WTC11 (cell line): ENCODE data around the gene COL26A1. TPM values are rescaled to one million over a fixed set of nuclear protein-coding genes. Genes with fewer than 3 reads are reported as not detected.
A peak's percentile ranks its signal among the peaks of the same experiment; 100 is the strongest.

Experiments
- ATAC-seq: fragments of 200-7000 bp; cut with Tn5 transposase; 2 replicates; pipeline ENCODE4 v1.10.0; 2021; ENCODE audit warnings: mild to moderate bottlenecking, moderate library complexity
- CTCF ChIA-PET: fragments of 300-600 bp; sonication (Branson Sonifier 250); formaldehyde crosslinking; loops from one replicate; lab custom pipeline; 2021; ENCODE audit warnings: antibody characterized with exemption; lab: Charles Lee
- POLR2A ChIA-PET: fragments of 350-600 bp; sonication (Branson Sonifier 250); formaldehyde crosslinking; loops from one replicate; lab custom pipeline; 2021; ENCODE audit warnings: antibody characterized with exemption; lab: Charles Lee
- DNase-seq: peaks from one replicate; pipeline ENCODE4 v3.0.0; 2021; ENCODE audit warnings: low spot score
- H3K27ac Mint-ChIP-seq: 2 replicates; pipeline ENCODE4 v1.8.0; 2021; ENCODE audit warnings: mixed read lengths
- H3K27me3 Mint-ChIP-seq: 2 replicates; pipeline ENCODE4 v1.8.0; 2021; ENCODE audit warnings: low read depth, mild to moderate bottlenecking, moderate library complexity, mixed read lengths
- H3K36me3 Mint-ChIP-seq: 2 replicates; pipeline ENCODE4 v1.8.0; 2021; ENCODE audit warnings: mixed read lengths
- H3K4me1 Mint-ChIP-seq: 2 replicates; pipeline ENCODE4 v1.8.0; 2022; ENCODE audit warnings: mixed read lengths
- H3K4me3 Mint-ChIP-seq: 2 replicates; pipeline ENCODE4 v1.8.0; 2021; ENCODE audit warnings: mild to moderate bottlenecking, moderate library complexity, mixed read lengths
- H3K9me3 Mint-ChIP-seq: 2 replicates; pipeline ENCODE4 v1.8.0; 2021; ENCODE audit warnings: mixed read lengths
- CREM ChIP-seq: sonication (generic); formaldehyde crosslinking; IDR thresholded peaks from 2 replicates; pipeline ENCODE4 v1.8.1; 2022; ENCODE audit warnings: mild to moderate bottlenecking, missing genetic modification reagents, moderate library complexity
- ESRRA ChIP-seq: sonication (generic); formaldehyde crosslinking; IDR thresholded peaks from 2 replicates; pipeline ENCODE4 v1.8.1; 2022; ENCODE audit warnings: mild to moderate bottlenecking, missing genetic modification reagents, borderline replicate concordance
- GABPB1 ChIP-seq: sonication (generic); formaldehyde crosslinking; IDR thresholded peaks from 2 replicates; pipeline ENCODE4 v1.8.1; 2023; ENCODE audit warnings: mild to moderate bottlenecking, missing genetic modification reagents
- GRHL2 ChIP-seq: fragments of 250-450 bp; sonication (Bioruptor Pico); IDR thresholded peaks from 2 replicates; pipeline ENCODE4 v1.8.0; 2022; ENCODE audit warnings: mild to moderate bottlenecking, moderate library complexity; ENCODE audit not compliant: insufficient replicate concordance, severe bottlenecking
- HMGA2 ChIP-seq: fragments of 250-450 bp; sonication (Bioruptor Pico); IDR thresholded peaks from 2 replicates; pipeline ENCODE4 v1.4.0; 2021; ENCODE audit warnings: mild to moderate bottlenecking, moderate library complexity
- IRF2 ChIP-seq: sonication (generic); formaldehyde crosslinking; IDR thresholded peaks from 2 replicates; pipeline ENCODE4 v1.8.0; 2022; ENCODE audit warnings: low read depth, missing genetic modification reagents, borderline replicate concordance
- MAX ChIP-seq: sonication (generic); formaldehyde crosslinking; IDR thresholded peaks from 2 replicates; pipeline ENCODE4 v1.8.0; 2022; ENCODE audit warnings: mild to moderate bottlenecking, missing genetic modification reagents
- MYBL2 ChIP-seq: sonication (generic); formaldehyde crosslinking; IDR thresholded peaks from 2 replicates; pipeline ENCODE4 v1.8.1; 2023; ENCODE audit warnings: mild to moderate bottlenecking, moderate library complexity, missing genetic modification reagents
- NR1H2 ChIP-seq: sonication (generic); formaldehyde crosslinking; IDR thresholded peaks from 2 replicates; pipeline ENCODE4 v1.9.0; 2021; ENCODE audit warnings: mild to moderate bottlenecking, moderate library complexity, missing genetic modification reagents
- PRRX2 ChIP-seq: fragments of 250-450 bp; sonication (Bioruptor Pico); IDR thresholded peaks from 2 replicates; pipeline ENCODE4 v1.8.0; 2021; ENCODE audit warnings: mild to moderate bottlenecking
- SMAD4 ChIP-seq: sonication (generic); formaldehyde crosslinking; IDR thresholded peaks from 2 replicates; pipeline ENCODE4 v1.8.0; 2022; ENCODE audit warnings: mild to moderate bottlenecking, missing genetic modification reagents
- SP1 ChIP-seq: sonication (generic); formaldehyde crosslinking; conservative IDR thresholded peaks from 2 replicates; pipeline ENCODE4 v1.8.1; 2022; ENCODE audit warnings: missing genetic modification reagents
- USF2 ChIP-seq: sonication (generic); formaldehyde crosslinking; IDR thresholded peaks from 2 replicates; pipeline ENCODE4 v1.8.1; 2023; ENCODE audit warnings: mild to moderate bottlenecking, missing genetic modification reagents, moderate library complexity
- ZNF121 ChIP-seq: sonication (generic); formaldehyde crosslinking; IDR thresholded peaks from 2 replicates; pipeline ENCODE4 v1.8.0; 2023; ENCODE audit warnings: missing genetic modification reagents
- ZNF263 ChIP-seq: sonication (generic); formaldehyde crosslinking; IDR thresholded peaks from 2 replicates; pipeline ENCODE4 v1.8.1; 2022; ENCODE audit warnings: low read depth, mild to moderate bottlenecking, moderate library complexity, missing genetic modification reagents
- ZNF317 ChIP-seq: sonication (generic); formaldehyde crosslinking; IDR thresholded peaks from 2 replicates; pipeline ENCODE4 v1.8.1; 2023; ENCODE audit warnings: low read depth, mild to moderate bottlenecking, moderate library complexity, missing genetic modification reagents, borderline replicate concordance
- ZNF512 ChIP-seq: sonication (generic); formaldehyde crosslinking; IDR thresholded peaks from 2 replicates; pipeline ENCODE4 v1.8.1; 2022; ENCODE audit warnings: missing genetic modification reagents, borderline replicate concordance
- ZNF671 ChIP-seq: fragments of 250-450 bp; sonication (Bioruptor Pico); IDR thresholded peaks from 2 replicates; pipeline ENCODE4 v1.8.0; 2021; ENCODE audit warnings: mild to moderate bottlenecking
- total RNA-seq: library from RNA; stranded (reverse); gene quantifications from 3 replicates; pipeline ENCODE4 v1.2.3, GENCODE V29; 2021
- TF ChIP-seq, protein P1 (sequence below): fragments of 250-450 bp; sonication (Bioruptor Pico); IDR thresholded peaks from 2 replicates; pipeline ENCODE4 v2.1.2; 2022; ENCODE audit warnings: mild to moderate bottlenecking, moderate library complexity
- TF ChIP-seq, protein P2 (sequence below): fragments of 250-450 bp; sonication (Bioruptor Pico); IDR thresholded peaks from 2 replicates; pipeline ENCODE4 v1.9.0; 2021; ENCODE audit warnings: mild to moderate bottlenecking, borderline replicate concordance
- TF ChIP-seq, protein P3 (sequence below): sonication (generic); formaldehyde crosslinking; conservative IDR thresholded peaks from 2 replicates; pipeline ENCODE4 v1.8.1; 2022; ENCODE audit warnings: mild to moderate bottlenecking, missing genetic modification reagents

Gene COL26A1
- total RNA-seq, 1 experiment from 2014 or later: 64.4 TPM

GRCh38 chr7:101400751-101401150 lies 38.1 kb downstream of the COL26A1 start:
- no peak overlapping the region; the same call in 1 of the 2 replicates for H3K4me3 Mint-ChIP-seq
- ChIA-PET POLR2A (no interaction called here), CTCF (interaction anchor here (0.8 to 1.2 kb wide), 4 partner anchors 10 to 40 kb away, joined by 3 to 9 read pairs (median 4); no protein-coding TSS in a partner anchor)
- ATAC-seq (no peak), DNase-seq (no peak)
- H3K4me1 Mint-ChIP-seq: peaks cover 57% of the 10 kb centered on the region
- TF ChIP-seq, protein P1, sequence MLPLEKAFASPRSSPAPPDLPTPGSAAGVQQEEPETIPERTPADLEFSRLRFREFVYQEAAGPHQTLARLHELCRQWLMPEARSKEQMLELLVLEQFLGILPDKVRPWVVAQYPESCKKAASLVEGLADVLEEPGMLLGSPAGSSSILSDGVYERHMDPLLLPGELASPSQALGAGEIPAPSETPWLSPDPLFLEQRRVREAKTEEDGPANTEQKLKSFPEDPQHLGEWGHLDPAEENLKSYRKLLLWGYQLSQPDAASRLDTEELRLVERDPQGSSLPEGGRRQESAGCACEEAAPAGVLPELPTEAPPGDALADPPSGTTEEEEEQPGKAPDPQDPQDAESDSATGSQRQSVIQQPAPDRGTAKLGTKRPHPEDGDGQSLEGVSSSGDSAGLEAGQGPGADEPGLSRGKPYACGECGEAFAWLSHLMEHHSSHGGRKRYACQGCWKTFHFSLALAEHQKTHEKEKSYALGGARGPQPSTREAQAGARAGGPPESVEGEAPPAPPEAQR (CRISPR knock-in tag): no peak
- peak overlapping the region; percentile 96 for H3K27ac Mint-ChIP-seq
- H3K27me3 Mint-ChIP-seq: no peaks in the 10 kb centered on the region
- H3K36me3 Mint-ChIP-seq: peaks cover 4% of the 10 kb centered on the region
- H3K9me3 Mint-ChIP-seq: peaks cover 4% of the 10 kb centered on the region

GRCh38 chr7:101401390-101402080 lies 38.9 kb downstream of the COL26A1 start:
- peaks cover 61% of the 10 kb centered on the region for H3K4me1 Mint-ChIP-seq
- peak overlapping the region; percentile 35 for H3K4me3 Mint-ChIP-seq
- POLR2A ChIA-PET: interaction anchor here (1.4 to 1.6 kb wide), 2 partner anchors 11 to 39 kb away, joined by 3 to 6 read pairs; partner anchors contain the start of gene COL26A1
- CTCF ChIA-PET: interaction anchor here (0.8 to 1.7 kb wide), 6 partner anchors 10 to 39 kb away, joined by 3 to 10 read pairs (median 4); partner anchors contain the start of gene COL26A1
- H3K27ac Mint-ChIP-seq: peak overlapping the region; percentile 96
- no peak for DNase-seq
- H3K36me3 Mint-ChIP-seq: peaks cover 4% of the 10 kb centered on the region
- H3K9me3 Mint-ChIP-seq: peaks cover 4% of the 10 kb centered on the region
- TF ChIP-seq MYBL2 (CRISPR knock-in tag): no peak
- TF ChIP-seq SMAD4 (CRISPR knock-in tag): no peak
- TF ChIP-seq ZNF121 (CRISPR knock-in tag): no peak
- TF ChIP-seq ZNF512 (CRISPR knock-in tag): peak; percentile 90; the same call in 1 of the 2 replicates
- TF ChIP-seq, protein P2, sequence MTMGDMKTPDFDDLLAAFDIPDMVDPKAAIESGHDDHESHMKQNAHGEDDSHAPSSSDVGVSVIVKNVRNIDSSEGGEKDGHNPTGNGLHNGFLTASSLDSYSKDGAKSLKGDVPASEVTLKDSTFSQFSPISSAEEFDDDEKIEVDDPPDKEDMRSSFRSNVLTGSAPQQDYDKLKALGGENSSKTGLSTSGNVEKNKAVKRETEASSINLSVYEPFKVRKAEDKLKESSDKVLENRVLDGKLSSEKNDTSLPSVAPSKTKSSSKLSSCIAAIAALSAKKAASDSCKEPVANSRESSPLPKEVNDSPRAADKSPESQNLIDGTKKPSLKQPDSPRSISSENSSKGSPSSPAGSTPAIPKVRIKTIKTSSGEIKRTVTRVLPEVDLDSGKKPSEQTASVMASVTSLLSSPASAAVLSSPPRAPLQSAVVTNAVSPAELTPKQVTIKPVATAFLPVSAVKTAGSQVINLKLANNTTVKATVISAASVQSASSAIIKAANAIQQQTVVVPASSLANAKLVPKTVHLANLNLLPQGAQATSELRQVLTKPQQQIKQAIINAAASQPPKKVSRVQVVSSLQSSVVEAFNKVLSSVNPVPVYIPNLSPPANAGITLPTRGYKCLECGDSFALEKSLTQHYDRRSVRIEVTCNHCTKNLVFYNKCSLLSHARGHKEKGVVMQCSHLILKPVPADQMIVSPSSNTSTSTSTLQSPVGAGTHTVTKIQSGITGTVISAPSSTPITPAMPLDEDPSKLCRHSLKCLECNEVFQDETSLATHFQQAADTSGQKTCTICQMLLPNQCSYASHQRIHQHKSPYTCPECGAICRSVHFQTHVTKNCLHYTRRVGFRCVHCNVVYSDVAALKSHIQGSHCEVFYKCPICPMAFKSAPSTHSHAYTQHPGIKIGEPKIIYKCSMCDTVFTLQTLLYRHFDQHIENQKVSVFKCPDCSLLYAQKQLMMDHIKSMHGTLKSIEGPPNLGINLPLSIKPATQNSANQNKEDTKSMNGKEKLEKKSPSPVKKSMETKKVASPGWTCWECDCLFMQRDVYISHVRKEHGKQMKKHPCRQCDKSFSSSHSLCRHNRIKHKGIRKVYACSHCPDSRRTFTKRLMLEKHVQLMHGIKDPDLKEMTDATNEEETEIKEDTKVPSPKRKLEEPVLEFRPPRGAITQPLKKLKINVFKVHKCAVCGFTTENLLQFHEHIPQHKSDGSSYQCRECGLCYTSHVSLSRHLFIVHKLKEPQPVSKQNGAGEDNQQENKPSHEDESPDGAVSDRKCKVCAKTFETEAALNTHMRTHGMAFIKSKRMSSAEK (CRISPR knock-in tag): 0 out of 2 replicates have a peak, but pooled peaks have one; percentile 16
- TF ChIP-seq HMGA2: no peak
- no peak for TF ChIP-seq NR1H2 (CRISPR knock-in tag)
- no peaks in the 10 kb centered on the region for H3K27me3 Mint-ChIP-seq
- peak; percentile 25 for ATAC-seq

DNA sequence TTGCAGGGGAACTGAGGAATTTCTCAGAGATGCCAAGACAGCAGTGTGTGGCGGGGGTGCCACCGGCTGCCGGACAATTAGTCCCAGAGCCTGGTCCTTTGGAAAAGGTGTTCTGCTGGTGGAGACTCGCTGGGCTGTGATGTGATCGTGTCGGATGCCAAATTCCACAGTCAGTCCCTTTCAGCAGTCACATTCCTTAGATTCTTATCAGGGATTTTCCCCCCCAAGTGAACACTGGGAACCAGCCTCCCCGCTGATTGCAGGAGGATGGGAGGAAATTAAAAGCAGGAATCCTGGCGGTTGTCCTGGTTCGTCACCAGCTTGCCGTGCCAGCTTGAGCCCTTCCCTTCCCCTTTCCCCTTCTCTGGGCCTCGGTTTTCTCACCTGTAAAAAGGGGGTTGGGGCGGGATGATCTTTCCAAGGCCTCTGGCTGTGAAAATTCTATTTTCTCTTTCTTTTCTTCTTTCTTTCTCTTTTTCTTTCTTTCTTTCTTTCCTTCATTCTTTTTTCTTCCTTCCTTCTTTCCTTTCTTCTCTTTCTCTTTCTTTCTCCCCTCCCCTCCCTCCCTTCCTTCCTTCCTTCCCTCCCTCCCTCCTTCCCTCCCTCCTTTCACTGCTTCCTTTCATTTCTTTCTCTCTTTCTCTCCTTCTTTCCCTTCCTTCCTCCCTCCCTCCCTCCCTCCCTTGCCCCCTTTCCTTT lies 39.6 kb downstream of the COL26A1 start:
- Mint-ChIP-seq H3K4me1 (peaks cover 56% of the 10 kb centered on the region), H3K27ac (peak overlapping the region; percentile 96), H3K9me3 (peaks cover 8% of the 10 kb centered on the region), H3K27me3 (no peaks in the 10 kb centered on the region), H3K36me3 (peaks cover 8% of the 10 kb centered on the region), H3K4me3 (peak overlapping the region; percentile 35)
- peak; percentile 83 for DNase-seq
- ChIA-PET CTCF (interaction anchor here (1.0 to 1.7 kb wide), 4 partner anchors 9 to 40 kb away, joined by 3 to 10 read pairs (median 6); partner anchors contain the start of gene COL26A1), POLR2A (interaction anchor here (1.4 to 1.6 kb wide), 2 partner anchors 10 to 40 kb away, joined by 3 to 6 read pairs; partner anchors contain the start of gene COL26A1)
- ATAC-seq: peak; percentile 87
- TF ChIP-seq ZNF317 (no peak), ZNF671 (CRISPR knock-in tag) (no peak), GRHL2 (CRISPR knock-in tag) (no peak), IRF2 (CRISPR knock-in tag) (no peak), ZNF263 (no peak), PRRX2 (CRISPR knock-in tag) (no peak), HMGA2 (no peak), USF2 (CRISPR knock-in tag) (no peak), SP1 (CRISPR knock-in tag) (0 out of 2 replicates have a peak, but pooled peaks have one; percentile 29), ESRRA (no peak), CREM (no peak), GABPB1 (CRISPR knock-in tag) (no peak), MAX (CRISPR knock-in tag) (no peak)
- TF ChIP-seq, protein P3, sequence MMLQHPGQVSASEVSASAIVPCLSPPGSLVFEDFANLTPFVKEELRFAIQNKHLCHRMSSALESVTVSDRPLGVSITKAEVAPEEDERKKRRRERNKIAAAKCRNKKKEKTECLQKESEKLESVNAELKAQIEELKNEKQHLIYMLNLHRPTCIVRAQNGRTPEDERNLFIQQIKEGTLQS (CRISPR knock-in tag): no peak
